Activated naive CD4-positive, alpha-beta T cell treated with anti-CD3 and anti-CD28 coated beads, Interleukin-2, amount 50 U/mL, for 24 hours (primary cell): Measurements from ENCODE around the gene CLSTN2.

ENCODE experiments used
- H3K27ac Mint-ChIP-seq: one replicate; pipeline ENCODE4 v1.8.0; 2021; ENCODE audit warnings: mild to moderate bottlenecking, mixed read lengths
- H3K27me3 Mint-ChIP-seq: one replicate; pipeline ENCODE4 v1.8.0; 2021; ENCODE audit warnings: mixed read lengths
- H3K36me3 Mint-ChIP-seq: one replicate; pipeline ENCODE4 v1.8.0; 2021; ENCODE audit warnings: mixed read lengths
- H3K4me1 Mint-ChIP-seq: one replicate; pipeline ENCODE4 v1.8.0; 2021; ENCODE audit warnings: mixed read lengths
- H3K4me3 Mint-ChIP-seq: one replicate; pipeline ENCODE4 v1.8.0; 2021; ENCODE audit warnings: mild to moderate bottlenecking, mixed read lengths
- H3K9me3 Mint-ChIP-seq: one replicate; pipeline ENCODE4 v1.8.0; 2021; ENCODE audit warnings: mixed read lengths

The CLSTN2 gene

GRCh38 chr3:140442621-140443020 lies 507.6 kb downstream of the CLSTN2 start:
- no peak overlapping the region for H3K4me3 Mint-ChIP-seq
- no peaks in the 10 kb centered on the region for H3K36me3 Mint-ChIP-seq
- no peak overlapping the region for H3K27ac Mint-ChIP-seq
- H3K27me3 Mint-ChIP-seq = peaks cover 2% of the 10 kb centered on the region
- no peaks in the 10 kb centered on the region for H3K9me3 Mint-ChIP-seq
- no peaks in the 10 kb centered on the region for H3K4me1 Mint-ChIP-seq

DNA sequence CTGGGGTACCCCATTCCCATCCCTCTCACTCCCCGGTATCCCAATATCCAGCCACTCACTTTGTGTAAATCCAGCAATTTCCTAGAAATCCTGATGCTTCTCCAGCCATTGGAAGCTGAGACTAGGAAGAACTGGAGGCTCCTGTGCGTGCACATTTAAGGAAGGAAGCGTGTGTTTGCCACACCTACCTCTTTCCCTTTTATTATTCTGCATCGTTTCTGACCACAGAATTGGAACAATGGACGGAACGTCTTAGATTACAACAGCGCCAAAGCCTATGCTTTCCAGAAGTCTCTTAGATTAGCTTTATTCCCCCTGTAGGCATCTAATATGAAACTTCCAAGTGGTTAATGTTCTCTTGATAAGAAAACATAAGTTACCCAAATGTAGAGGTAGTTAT lies 508.1 kb downstream of the CLSTN2 start:
- Mint-ChIP-seq H3K4me3 (no peak overlapping the region), H3K36me3 (no peaks in the 10 kb centered on the region), H3K9me3 (no peaks in the 10 kb centered on the region), H3K4me1 (no peaks in the 10 kb centered on the region), H3K27me3 (peaks cover 2% of the 10 kb centered on the region), H3K27ac (no peak overlapping the region)

- H3K4me1 Mint-ChIP-seq = no peaks in the 10 kb centered on the region
- H3K9me3 Mint-ChIP-seq = no peaks in the 10 kb centered on the region
- peaks cover 2% of the 10 kb centered on the region for H3K27me3 Mint-ChIP-seq
- no peak overlapping the region for H3K27ac Mint-ChIP-seq
- no peaks in the 10 kb centered on the region for H3K36me3 Mint-ChIP-seq
- H3K4me3 Mint-ChIP-seq = no peak overlapping the region
These were observed 508.8 kb downstream of the CLSTN2 start for GRCh38 chr3:140443806-140444205.

GRCh38 chr3:140446734-140447133 lies 511.7 kb downstream of the CLSTN2 start:
- Mint-ChIP-seq H3K27me3 (peaks cover under 1% of the 10 kb centered on the region), H3K4me3 (no peak overlapping the region), H3K36me3 (no peaks in the 10 kb centered on the region), H3K27ac (no peak overlapping the region), H3K9me3 (no peaks in the 10 kb centered on the region), H3K4me1 (no peaks in the 10 kb centered on the region)

DNA sequence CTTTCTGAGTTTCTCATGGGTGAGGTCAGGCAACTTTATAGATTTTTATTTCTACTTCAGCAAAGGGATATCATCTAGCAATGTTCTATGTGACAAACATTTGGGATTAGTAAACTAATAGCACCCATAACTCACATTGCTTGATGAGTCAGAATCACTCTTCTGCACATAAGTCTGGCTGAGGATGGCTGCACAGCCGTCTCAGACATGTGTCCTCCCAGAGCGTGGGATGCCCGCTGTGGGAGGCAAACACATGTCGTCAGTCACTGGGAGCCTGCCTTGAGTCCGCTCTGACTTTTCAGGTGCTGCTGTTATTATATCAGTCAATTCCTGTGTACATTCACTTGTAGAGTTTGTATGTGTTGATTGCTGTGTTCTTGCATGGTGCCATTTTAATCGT lies 512.2 kb downstream of the CLSTN2 start:
- H3K9me3 Mint-ChIP-seq = no peaks in the 10 kb centered on the region
- H3K4me3 Mint-ChIP-seq = no peak overlapping the region
- no peaks in the 10 kb centered on the region for H3K4me1 Mint-ChIP-seq
- no peak overlapping the region for H3K27ac Mint-ChIP-seq
- H3K36me3 Mint-ChIP-seq = no peaks in the 10 kb centered on the region
- H3K27me3 Mint-ChIP-seq = no peaks in the 10 kb centered on the region

- no peaks in the 10 kb centered on the region for H3K9me3 Mint-ChIP-seq
- H3K27me3 Mint-ChIP-seq = no peaks in the 10 kb centered on the region
- H3K4me1 Mint-ChIP-seq = no peaks in the 10 kb centered on the region
- H3K4me3 Mint-ChIP-seq = no peak overlapping the region
- H3K27ac Mint-ChIP-seq = no peak overlapping the region
- no peaks in the 10 kb centered on the region for H3K36me3 Mint-ChIP-seq
These were observed 513.0 kb downstream of the CLSTN2 start for GRCh38 chr3:140448001-140448400.

GRCh38 chr3:140449413-140450256 lies 514.6 kb downstream of the CLSTN2 start:
- H3K27ac Mint-ChIP-seq = no peak overlapping the region
- H3K27me3 Mint-ChIP-seq = no peaks in the 10 kb centered on the region
- H3K4me3 Mint-ChIP-seq = no peak overlapping the region
- no peaks in the 10 kb centered on the region for H3K4me1 Mint-ChIP-seq
- no peaks in the 10 kb centered on the region for H3K9me3 Mint-ChIP-seq
- H3K36me3 Mint-ChIP-seq = no peaks in the 10 kb centered on the region

GRCh38 chr3:140453750-140454149 lies 518.8 kb downstream of the CLSTN2 start:
- no peak overlapping the region for H3K27ac Mint-ChIP-seq
- H3K36me3 Mint-ChIP-seq = no peaks in the 10 kb centered on the region
- no peaks in the 10 kb centered on the region for H3K9me3 Mint-ChIP-seq
- no peak overlapping the region for H3K4me3 Mint-ChIP-seq
- H3K4me1 Mint-ChIP-seq = no peaks in the 10 kb centered on the region
- peaks cover 2% of the 10 kb centered on the region for H3K27me3 Mint-ChIP-seq

DNA sequence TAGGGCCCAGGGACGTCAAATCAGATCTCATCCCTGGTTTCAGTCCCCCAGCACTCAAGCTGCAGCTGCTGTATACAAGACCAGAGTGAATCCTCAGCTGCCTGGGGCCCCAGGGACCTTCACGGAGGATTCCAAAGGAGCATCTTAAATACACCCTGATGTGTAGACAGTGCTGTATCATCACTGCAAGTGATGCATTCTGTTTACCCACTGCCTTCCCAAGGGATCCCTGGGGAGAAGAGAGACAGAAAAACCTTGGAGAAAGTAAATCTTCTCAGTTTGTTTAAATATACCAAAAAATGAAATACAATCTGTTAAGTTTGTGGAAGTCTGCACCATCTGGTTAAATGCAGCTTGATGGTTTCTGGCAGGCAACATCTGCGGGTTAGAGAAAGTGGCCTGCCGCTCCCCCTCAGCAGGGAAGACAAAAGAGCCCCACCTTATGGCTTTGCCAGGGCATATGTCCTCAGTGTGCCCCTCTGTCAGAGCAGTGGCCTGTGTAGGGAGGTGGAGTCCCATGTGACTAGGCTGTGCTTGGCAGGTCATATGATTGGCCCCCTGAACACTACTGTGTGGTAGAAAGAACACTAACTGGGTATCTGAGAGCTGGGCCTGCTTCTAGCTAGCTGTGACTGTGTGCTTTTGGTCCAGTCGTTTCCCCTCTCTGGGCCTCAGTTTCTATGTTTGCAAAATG lies 520.7 kb downstream of the CLSTN2 start:
- no peak overlapping the region for H3K4me3 Mint-ChIP-seq
- peaks cover 2% of the 10 kb centered on the region for H3K27me3 Mint-ChIP-seq
- H3K4me1 Mint-ChIP-seq = no peaks in the 10 kb centered on the region
- H3K27ac Mint-ChIP-seq = no peak overlapping the region
- no peaks in the 10 kb centered on the region for H3K9me3 Mint-ChIP-seq
- no peaks in the 10 kb centered on the region for H3K36me3 Mint-ChIP-seq

GRCh38 chr3:140456974-140457373 lies 522.0 kb downstream of the CLSTN2 start:
- H3K27ac Mint-ChIP-seq = no peak overlapping the region
- H3K9me3 Mint-ChIP-seq = no peaks in the 10 kb centered on the region
- no peaks in the 10 kb centered on the region for H3K36me3 Mint-ChIP-seq
- H3K4me3 Mint-ChIP-seq = no peak overlapping the region
- no peaks in the 10 kb centered on the region for H3K4me1 Mint-ChIP-seq
- peaks cover 2% of the 10 kb centered on the region for H3K27me3 Mint-ChIP-seq

- H3K4me1 Mint-ChIP-seq = no peaks in the 10 kb centered on the region
- H3K36me3 Mint-ChIP-seq = no peaks in the 10 kb centered on the region
- H3K27ac Mint-ChIP-seq = no peak overlapping the region
- H3K27me3 Mint-ChIP-seq = peaks cover 2% of the 10 kb centered on the region
- no peak overlapping the region for H3K4me3 Mint-ChIP-seq
- no peaks in the 10 kb centered on the region for H3K9me3 Mint-ChIP-seq
These were observed 524.5 kb downstream of the CLSTN2 start for GRCh38 chr3:140459462-140459861.

- Mint-ChIP-seq H3K27ac (no peak overlapping the region), H3K4me1 (no peaks in the 10 kb centered on the region), H3K4me3 (no peak overlapping the region), H3K9me3 (no peaks in the 10 kb centered on the region), H3K27me3 (peaks cover 2% of the 10 kb centered on the region), H3K36me3 (no peaks in the 10 kb centered on the region)
These were observed 526.3 kb downstream of the CLSTN2 start for GRCh38 chr3:140461250-140461649.

GRCh38 chr3:140463355-140463754 lies 528.4 kb downstream of the CLSTN2 start:
- Mint-ChIP-seq H3K9me3 (no peaks in the 10 kb centered on the region), H3K27me3 (peaks cover 2% of the 10 kb centered on the region), H3K36me3 (no peaks in the 10 kb centered on the region), H3K4me3 (no peak overlapping the region), H3K27ac (no peak overlapping the region), H3K4me1 (no peaks in the 10 kb centered on the region)

GRCh38 chr3:140465988-140466387 lies 531.0 kb downstream of the CLSTN2 start:
- Mint-ChIP-seq H3K4me3 (no peak overlapping the region), H3K36me3 (no peaks in the 10 kb centered on the region), H3K27me3 (no peaks in the 10 kb centered on the region), H3K4me1 (no peaks in the 10 kb centered on the region), H3K27ac (no peak overlapping the region), H3K9me3 (no peaks in the 10 kb centered on the region)

DNA sequence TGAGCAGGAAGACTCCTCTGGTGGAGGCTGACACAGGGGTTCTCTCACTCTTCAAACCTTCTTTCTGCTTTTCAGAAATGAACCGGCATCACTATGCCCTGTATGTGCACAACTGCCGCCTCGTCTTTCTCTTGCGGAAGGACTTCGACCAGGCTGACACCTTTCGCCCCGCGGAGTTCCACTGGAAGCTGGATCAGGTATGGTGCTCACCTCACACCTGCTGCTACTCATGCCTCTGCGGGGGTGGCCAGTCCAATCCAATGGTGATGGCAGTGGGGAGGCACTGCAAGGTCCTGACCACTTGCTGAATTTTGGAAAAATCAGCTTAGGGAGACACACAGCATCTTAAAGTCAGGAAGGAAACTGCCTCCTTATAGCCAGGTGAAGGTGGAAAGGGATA lies 531.5 kb downstream of the CLSTN2 start:
- H3K9me3 Mint-ChIP-seq = no peaks in the 10 kb centered on the region
- no peak overlapping the region for H3K4me3 Mint-ChIP-seq
- no peak overlapping the region for H3K27ac Mint-ChIP-seq
- H3K27me3 Mint-ChIP-seq = no peaks in the 10 kb centered on the region
- no peaks in the 10 kb centered on the region for H3K4me1 Mint-ChIP-seq
- no peaks in the 10 kb centered on the region for H3K36me3 Mint-ChIP-seq

- Mint-ChIP-seq H3K4me1 (no peaks in the 10 kb centered on the region), H3K27me3 (no peaks in the 10 kb centered on the region), H3K9me3 (no peaks in the 10 kb centered on the region), H3K36me3 (no peaks in the 10 kb centered on the region), H3K4me3 (no peak overlapping the region), H3K27ac (no peak overlapping the region)
These were observed 532.2 kb downstream of the CLSTN2 start for GRCh38 chr3:140467104-140467577.
